IMR-90 (cell line): ENCODE results near the gene ASTL. TPM values are rescaled to one million over a fixed set of nuclear protein-coding genes. Genes with fewer than 3 reads are reported as not detected.

Source experiments
- ATAC-seq: fragments of 200-7000 bp; cut with Tn5 transposase; 2 replicates; pipeline ENCODE4 v1.9.1; 2020; ENCODE audit warnings: low read depth, mild to moderate bottlenecking, moderate library complexity
- BruUV-seq: library from RNA; stranded (reverse); fragments of 400-500 nt; replicated peaks from 2 replicates; lab custom pipeline; 2021; lab: Mats Ljungman, UMichigan
- CTCF ChIA-PET: fragments of 300-600 bp; formaldehyde crosslinking; extraction: SDS; loops from one replicate; lab custom pipeline; 2021; ENCODE audit warnings: antibody characterized with exemption; lab: Yijun Ruan, JAX
- POLR2A ChIA-PET: fragments of 300-600 bp; sonication (Branson Sonifier 250); formaldehyde crosslinking; loops from one replicate; lab custom pipeline; 2022; ENCODE audit warnings: antibody characterized with exemption; ENCODE audit not compliant: unreplicated experiment; lab: Charles Lee
- DNase-seq: peaks from one replicate; pipeline ENCODE4 v3.0.0; 2013
- H2AFZ ChIP-seq: replicated peaks from 2 replicates; pipeline ENCODE3; 2013; ENCODE audit warnings: low read length, mild to moderate bottlenecking; ENCODE audit not compliant: poor library complexity
- H2AK5ac ChIP-seq: 2 replicates; pipeline ENCODE4 v1.6.1; 2013; ENCODE audit warnings: low read depth, low read length, inconsistent platforms
- H2AK9ac ChIP-seq: replicated peaks from 2 replicates; pipeline ENCODE3; 2013; ENCODE audit warnings: mild to moderate bottlenecking, low read depth, low read length, moderate library complexity; ENCODE audit not compliant: poor library complexity
- H2BK120ac ChIP-seq: 2 replicates; pipeline ENCODE4 v1.6.1; 2013; ENCODE audit warnings: low read depth, low read length, inconsistent platforms
- H2BK15ac ChIP-seq: 3 replicates; pipeline ENCODE4 v1.6.1; 2013; ENCODE audit warnings: low read depth, low read length, inconsistent platforms
- H2BK20ac ChIP-seq: 2 replicates; pipeline ENCODE4 v1.6.1; 2013; ENCODE audit warnings: low read depth, mild to moderate bottlenecking, inconsistent platforms, low read length, moderate library complexity
- H2BK5ac ChIP-seq: 2 replicates; pipeline ENCODE4 v1.6.1; 2013; ENCODE audit warnings: mild to moderate bottlenecking, low read depth, low read length, inconsistent platforms; ENCODE audit not compliant: poor library complexity, severe bottlenecking
- H3K14ac ChIP-seq: replicated peaks from 2 replicates; pipeline ENCODE4 v1.6.1; 2013; ENCODE audit warnings: low read depth, low read length, inconsistent platforms
- H3K18ac ChIP-seq: 2 replicates; pipeline ENCODE4 v1.6.1; 2013; ENCODE audit warnings: low read depth, low read length, control low read depth
- H3K23ac ChIP-seq: 2 replicates; pipeline ENCODE4 v1.6.1; 2013; ENCODE audit warnings: low read depth, low read length, inconsistent platforms
- H3K27ac ChIP-seq: 2 replicates; pipeline ENCODE4 v1.5.1; 2013; ENCODE audit warnings: mild to moderate bottlenecking, control low read depth, low read length; ENCODE audit not compliant: insufficient read depth
- H3K27me3 ChIP-seq: 2 replicates; pipeline ENCODE4 v1.6.1; 2013; ENCODE audit warnings: low read length; ENCODE audit not compliant: control insufficient read depth, insufficient read depth
- H3K36me3 ChIP-seq: 2 replicates; pipeline ENCODE4 v1.6.1; 2013; ENCODE audit warnings: low read length, mixed read lengths; ENCODE audit not compliant: control insufficient read depth, insufficient read depth
- H3K4ac ChIP-seq: 2 replicates; pipeline ENCODE4 v1.6.1; 2013; ENCODE audit warnings: low read depth, low read length, inconsistent platforms
- H3K4me1 ChIP-seq: 2 replicates; pipeline ENCODE4 v1.6.1; 2013; ENCODE audit warnings: low read length, mixed read lengths; ENCODE audit not compliant: control insufficient read depth, insufficient read depth
- H3K4me2 ChIP-seq: 2 replicates; pipeline ENCODE4 v1.6.1; 2013; ENCODE audit warnings: low read depth, mild to moderate bottlenecking, control low read depth, low read length, moderate library complexity
- H3K4me3 ChIP-seq: 2 replicates; pipeline ENCODE4 v1.5.1; 2013; ENCODE audit warnings: low read depth, mild to moderate bottlenecking, control low read depth, low read length, moderate library complexity; ENCODE audit not compliant: insufficient read depth
- H3K56ac ChIP-seq: 2 replicates; pipeline ENCODE4 v1.6.1; 2013; ENCODE audit warnings: low read length, inconsistent platforms; ENCODE audit not compliant: insufficient read depth; ENCODE audit errors: extremely low read depth
- H3K79me1 ChIP-seq, 2 experiments: 2 replicates each; pipeline ENCODE4 v1.6.1; 2013; ENCODE audit warnings: low read length in 2 of 2, inconsistent platforms in 1 of 2, low read depth in 1 of 2
- H3K9ac ChIP-seq: 2 replicates; pipeline ENCODE4 v1.6.1; 2013; ENCODE audit warnings: low read depth, low read length, control low read depth
- H3K9me1 ChIP-seq: 2 replicates; pipeline ENCODE4 v1.6.1; 2013; ENCODE audit warnings: low read length, inconsistent platforms; ENCODE audit not compliant: insufficient read depth
- H3K9me3 ChIP-seq: 2 replicates; pipeline ENCODE4 v1.6.1; 2013; ENCODE audit warnings: low read length; ENCODE audit not compliant: control insufficient read depth, insufficient read depth
- H4K20me1 ChIP-seq: 2 replicates; pipeline ENCODE4 v1.6.1; 2013; ENCODE audit warnings: low read length, inconsistent platforms; ENCODE audit not compliant: insufficient read depth
- H4K5ac ChIP-seq: 2 replicates; pipeline ENCODE4 v1.6.1; 2013; ENCODE audit warnings: mild to moderate bottlenecking, low read depth, low read length, control low read depth
- H4K8ac ChIP-seq, 2 experiments: 2 replicates each; pipeline ENCODE4 v1.6.1; 2013; ENCODE audit warnings: low read depth in 2 of 2, low read length in 2 of 2, control low read depth in 1 of 2, inconsistent platforms in 1 of 2
- H4K91ac ChIP-seq: 2 replicates; pipeline ENCODE4 v1.6.1; 2013; ENCODE audit warnings: low read depth, low read length, inconsistent platforms; ENCODE audit not compliant: insufficient read depth
- CHD1 ChIP-seq: IDR thresholded peaks from 2 replicates; pipeline ENCODE4 v1.6.1; 2012; ENCODE audit warnings: low read depth, low read length, improper control_type of control experiment
- FOS ChIP-seq: fragments of 150-350 bp; IDR thresholded peaks from 2 replicates; pipeline ENCODE4 v1.6.1; 2016; ENCODE audit warnings: low read depth, low read length
- POLR2A ChIP-seq: IDR thresholded peaks from 2 replicates; pipeline ENCODE4 v1.6.1; 2012; ENCODE audit warnings: mild to moderate bottlenecking, low read depth, low read length
- USF2 ChIP-seq: fragments of 150-350 bp; IDR thresholded peaks from 2 replicates; pipeline ENCODE4 v1.6.1; 2017; ENCODE audit warnings: mild to moderate bottlenecking, antibody characterized with exemption, low read length, low read depth
- WGBS, 2 experiments: methylation state at CpG; one replicate each; pipeline versions ENCODE4 v1.1.5 to v1.1.7; 2013; ENCODE audit warnings: missing lambda C conversion rate in 2 of 2; ENCODE audit not compliant: insufficient read length in 1 of 2; ENCODE audit errors: extremely low coverage in 2 of 2; 5-methylcytosine and 5-hydroxymethylcytosine counted together
- dilution Hi-C: fragments of 300-500 bp; cut with HindIII; formaldehyde crosslinking; loops from one replicate; pipeline ENCODE4 v1.14.3; 2018; ENCODE audit warnings: low sequenced_read_pairs; ENCODE audit not compliant: unreplicated experiment
- in situ Hi-C: fragments of 300-500 bp; cut with MboI; formaldehyde crosslinking; loops from 3 replicates; pipeline ENCODE4 v1.14.3; 2019; ENCODE audit warnings: low sequenced_read_pairs, inconsistent platforms, mixed read lengths
- intact Hi-C: fragments of 100-400 bp; cut with micrococcal nuclease; formaldehyde crosslinking; loops from 2 replicates; pipeline ENCODE4 v1.10.0; 2022
- polyA plus RNA-seq, 3 experiments: library from polyadenylated mRNA; depleted of rRNA; stranded (reverse); fragments of >200 nt; gene quantifications; 2 replicates each; pipeline ENCODE4 v1.2.3, GENCODE V29; 2012; ENCODE audit warnings: low replicate concordance in 1 of 3
- total RNA-seq: library from RNA; depleted of rRNA; stranded (reverse); fragments of >200 nt; gene quantifications from 2 replicates; pipeline ENCODE4 v1.2.3, GENCODE V29; 2012

Gene ASTL
- total and polyA plus RNA-seq, 2 of the 4 experiments (the other 2 are of a cell fraction), result not detected

GRCh38 chr2:96137321-96138178 lies 752 bp downstream of the ASTL start:
- H4K20me1 ChIP-seq, result no peaks in the 10 kb centered on the region
- H3K4me3 ChIP-seq, result no peak overlapping the region
- no peak overlapping the region for H2BK20ac ChIP-seq
- no peak overlapping the region for H3K14ac ChIP-seq
- no peak overlapping the region for H3K9ac ChIP-seq
- H3K4me2 ChIP-seq, result no peak overlapping the region
- no peak overlapping the region for H2BK15ac ChIP-seq
- ATAC-seq (no peak), DNase-seq (no peak)
- H4K91ac ChIP-seq, result no peak overlapping the region
- H3K36me3 ChIP-seq, result no peaks in the 10 kb centered on the region
- H4K8ac ChIP-seq, result no peak overlapping the region
- in situ Hi-C loops, result loop anchor here (10.0 kb wide), 1 partner anchor 127 kb away; the partner anchor contains the start of genes CIAO1 and TMEM127
- H3K18ac ChIP-seq, result no peak overlapping the region
- no peak overlapping the region for H2AK5ac ChIP-seq
- H3K27me3 ChIP-seq, result peaks cover 40% of the 10 kb centered on the region
- H3K27ac ChIP-seq, result no peak overlapping the region
- H2AK9ac ChIP-seq, result no peak overlapping the region
- no peak overlapping the region for H3K56ac ChIP-seq
- H4K5ac ChIP-seq, result no peak overlapping the region
- H3K79me1 ChIP-seq, result no peaks in the 10 kb centered on the region
- POLR2A ChIA-PET, result interaction anchor here (0.5 kb wide), 1 partner anchor 156 kb away, joined by 4 read pairs; no protein-coding TSS in a partner anchor
- dilution Hi-C loops, result no loop called here
- intact Hi-C loops, result loop anchor here (1.0 to 2.0 kb wide), 3 partner anchors 37 to 371 kb away; no protein-coding TSS in a partner anchor
- no peaks in the 10 kb centered on the region for H3K9me3 ChIP-seq
- no TSS peak for BruUV-seq
- no peak for TF ChIP-seq USF2
- TF ChIP-seq CHD1, result no peak
- peak; percentile 17; the same call in 1 of the 2 replicates for TF ChIP-seq POLR2A
- TF ChIP-seq FOS, result no peak
- CTCF ChIA-PET, result interaction anchor here (0.6 to 0.7 kb wide), 2 partner anchors 37 kb away, joined by 3 to 4 read pairs; no protein-coding TSS in a partner anchor
- no peak overlapping the region for H3K4ac ChIP-seq
- no peak overlapping the region for H2BK5ac ChIP-seq
- no peaks in the 10 kb centered on the region for H3K4me1 ChIP-seq
- H3K9me1 ChIP-seq, result no peaks in the 10 kb centered on the region
- no peak overlapping the region for H2AFZ ChIP-seq
- no peak overlapping the region for H3K23ac ChIP-seq
- 78% methylated on average over 2 of the region's 15 CpGs; no CpG with 5 or more reads in 1 of the 2 experiments for WGBS, 2 experiments
- H2BK120ac ChIP-seq, result no peak overlapping the region
